Right renal cortex interstitium (tissue), 3 donors: ENCODE data around the gene SESN1. TPM values are rescaled to one million over a fixed set of nuclear protein-coding genes. Genes with fewer than 3 reads are reported as not detected.
"Not testable (repeated sequence)": the region's sequence is repeated elsewhere in the genome, so short reads cannot be mapped to it uniquely, and the experiment has no call there.

Source experiments
- DNase-seq, 3 donors: peaks; one replicate each; pipeline ENCODE4 v3.0.0-alpha.2; 2013; ENCODE audit warnings: low read depth in 3 of 3, low spot score in 2 of 3
- polyA plus RNA-seq, 3 donors: library from polyadenylated mRNA; unstranded; fragments of 120-200 nt; gene quantifications; one replicate each; pipeline ENCODE4 v1.2.1, GENCODE V29; 2013; ENCODE audit not compliant: insufficient read length in 3 of 3

SESN1 gene
- polyA plus RNA-seq, 3 donors = 22.9 to 26.5 (median 26.2) TPM

DNA sequence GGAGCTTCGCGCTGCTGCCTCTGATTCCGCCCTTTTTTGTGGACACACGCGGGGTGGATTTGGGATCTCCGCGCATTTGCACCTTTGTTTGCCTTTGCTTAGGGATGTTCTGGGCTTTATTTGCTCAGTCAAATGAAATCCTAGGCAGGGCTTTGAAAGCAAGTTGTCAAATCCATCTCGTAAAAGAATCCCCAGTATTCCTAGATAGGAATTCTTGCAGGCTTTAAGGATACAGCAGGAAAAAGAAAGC is 1.1 kb upstream of the SESN1 start:
- DNase-seq = no peak

DNA sequence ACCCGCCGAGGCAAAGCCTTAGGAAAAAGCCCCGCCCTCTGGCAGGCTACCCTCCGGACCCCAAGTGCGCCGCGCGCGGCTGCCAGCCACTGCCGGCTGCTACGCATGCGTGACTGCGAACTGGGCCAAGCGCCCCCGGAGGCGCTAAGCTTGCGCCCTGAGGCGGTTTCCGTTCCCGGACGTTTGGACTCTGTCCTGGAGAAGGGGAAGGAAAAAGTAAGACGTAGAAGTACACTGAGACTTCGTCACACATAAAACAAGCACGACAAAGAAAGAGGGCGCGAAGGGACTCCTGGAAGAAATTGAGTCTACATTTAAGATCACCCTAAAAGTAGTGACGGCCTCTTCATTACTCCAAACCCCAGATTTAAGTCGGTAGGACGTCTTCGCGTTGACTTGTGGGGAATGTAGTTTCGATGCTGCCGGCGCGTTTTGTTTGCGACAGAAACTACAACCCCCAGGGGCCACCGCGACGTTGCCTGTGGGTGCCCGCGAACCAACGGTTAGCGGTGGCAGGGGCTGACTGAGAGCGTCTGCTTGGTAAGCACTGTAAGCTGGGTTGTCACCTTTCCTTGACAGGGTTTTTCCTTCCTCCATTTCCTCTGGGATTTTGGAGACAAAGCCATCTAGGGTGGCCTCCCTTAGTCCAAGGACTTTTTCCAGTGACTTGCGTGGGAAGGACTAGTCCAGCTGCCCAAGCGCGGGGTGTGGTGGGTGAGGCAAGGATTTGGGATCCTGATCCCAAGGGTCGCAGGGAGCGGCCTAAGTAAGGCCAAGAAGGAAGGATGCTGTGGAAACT is 589 bp upstream of the SESN1 start, which contains the start of gene CEP57L1:
Gene CEP57L1 (plus strand): TSS at position 472 of the 799 bp plus-strand sequence. CDS start 49,715 bp downstream, outside the sequence.
- DNase-seq = peak; percentile 95 to 99 (median 96)

DNA sequence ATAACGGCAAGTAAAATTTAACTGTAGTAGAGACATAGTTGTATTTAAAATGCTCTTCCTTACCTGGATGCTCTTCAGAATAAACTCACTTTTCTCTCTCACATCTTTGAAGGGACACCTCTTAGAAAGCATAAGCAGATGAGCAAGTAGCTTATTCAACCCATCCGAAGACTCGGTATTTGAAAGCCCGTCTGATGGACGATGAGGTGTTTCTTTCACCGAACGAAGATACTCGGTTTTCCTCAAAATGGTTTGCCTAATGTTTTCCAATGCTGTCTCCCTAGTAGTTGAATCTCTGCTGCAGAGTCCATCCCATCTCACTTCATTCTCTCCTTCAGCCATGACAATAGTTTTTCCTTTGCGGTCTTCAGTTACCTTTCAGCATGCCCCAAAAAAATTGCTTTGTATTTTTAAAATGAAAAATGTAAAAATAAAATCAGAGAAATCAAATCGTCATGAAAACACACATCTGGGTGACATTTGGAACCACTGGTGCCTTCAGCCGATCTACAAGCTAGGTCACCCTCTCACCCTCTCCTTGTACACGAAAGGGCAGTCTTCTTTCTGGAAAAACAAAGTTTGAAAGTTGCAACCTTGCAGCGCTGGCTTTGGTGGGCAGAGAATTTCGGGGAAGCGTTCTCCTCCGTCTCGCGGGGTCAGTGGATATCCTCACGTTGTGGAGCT is 772 bp downstream of the SESN1 start:
- DNase-seq = no peak

DNA sequence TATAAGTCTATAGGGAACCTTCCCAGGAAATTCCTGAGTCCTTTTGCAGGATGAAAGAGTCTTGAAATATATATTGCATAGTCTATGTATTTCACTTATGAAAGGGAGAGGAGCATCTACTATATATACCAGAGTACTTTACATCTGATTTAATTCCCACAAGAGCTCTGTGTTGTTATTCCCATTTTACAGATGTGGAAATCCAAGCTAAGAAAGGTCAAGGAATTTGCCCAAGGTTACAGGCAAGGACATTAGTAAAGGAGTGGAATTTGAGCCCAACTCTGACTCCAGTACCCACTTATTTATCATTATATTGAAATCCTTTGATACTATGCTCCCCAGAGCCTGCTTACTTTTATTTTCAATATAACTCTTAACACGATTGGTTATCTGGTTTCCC is 2.6 kb downstream of the SESN1 start:
- DNase-seq = no peak

DNA sequence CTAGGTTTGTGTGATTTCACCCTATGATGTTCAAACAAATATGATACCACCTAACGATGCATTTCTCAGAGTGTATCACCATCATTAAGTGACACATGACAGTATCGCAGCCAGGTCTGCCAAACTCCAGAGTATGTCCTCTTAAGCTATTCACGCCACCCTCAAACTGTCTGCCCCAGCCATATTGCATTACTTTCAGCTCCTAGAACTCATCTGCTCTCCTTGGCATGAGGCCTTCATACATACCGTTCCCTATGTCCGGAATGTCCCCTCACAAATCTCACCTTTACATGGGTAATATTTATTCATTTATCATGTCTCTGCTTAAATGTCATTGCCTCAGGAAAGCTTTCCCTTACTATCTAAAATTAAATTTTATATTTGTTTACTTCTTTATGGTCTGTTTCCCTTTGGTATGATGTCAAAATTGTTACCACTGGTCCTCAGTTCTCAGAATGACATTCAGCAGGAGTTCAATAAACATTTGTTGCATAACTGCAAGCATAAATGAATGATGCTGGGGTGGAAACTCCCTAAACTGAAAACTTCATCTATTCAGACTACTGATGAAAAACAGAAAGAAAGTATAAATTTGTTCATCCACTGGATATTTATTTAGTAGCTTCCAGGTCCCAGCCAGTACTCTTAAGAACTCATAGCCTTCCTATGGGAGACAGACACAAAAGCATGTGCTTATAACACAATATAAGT is 3.2 kb downstream of the SESN1 start:
- DNase-seq = no peak

DNA sequence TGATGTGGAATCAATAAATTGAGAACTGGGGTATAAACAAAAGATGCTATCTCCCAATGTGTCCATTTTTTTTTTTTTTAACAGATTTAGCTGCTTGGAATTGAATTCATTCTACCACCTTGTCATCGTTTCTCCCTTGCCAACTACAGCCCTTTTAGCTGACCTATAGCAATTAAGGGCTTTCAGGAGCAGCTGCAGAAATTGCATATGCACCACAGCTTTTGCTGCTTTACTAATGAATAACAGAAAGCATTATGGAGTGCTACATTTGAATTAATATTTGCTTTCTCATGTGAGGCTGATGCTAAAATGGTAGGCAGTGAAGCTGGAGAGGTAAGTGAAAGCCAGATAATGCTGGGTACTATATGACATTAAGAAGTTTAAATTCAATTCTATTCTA is 5.7 kb downstream of the SESN1 start:
- DNase-seq = no peak

DNA sequence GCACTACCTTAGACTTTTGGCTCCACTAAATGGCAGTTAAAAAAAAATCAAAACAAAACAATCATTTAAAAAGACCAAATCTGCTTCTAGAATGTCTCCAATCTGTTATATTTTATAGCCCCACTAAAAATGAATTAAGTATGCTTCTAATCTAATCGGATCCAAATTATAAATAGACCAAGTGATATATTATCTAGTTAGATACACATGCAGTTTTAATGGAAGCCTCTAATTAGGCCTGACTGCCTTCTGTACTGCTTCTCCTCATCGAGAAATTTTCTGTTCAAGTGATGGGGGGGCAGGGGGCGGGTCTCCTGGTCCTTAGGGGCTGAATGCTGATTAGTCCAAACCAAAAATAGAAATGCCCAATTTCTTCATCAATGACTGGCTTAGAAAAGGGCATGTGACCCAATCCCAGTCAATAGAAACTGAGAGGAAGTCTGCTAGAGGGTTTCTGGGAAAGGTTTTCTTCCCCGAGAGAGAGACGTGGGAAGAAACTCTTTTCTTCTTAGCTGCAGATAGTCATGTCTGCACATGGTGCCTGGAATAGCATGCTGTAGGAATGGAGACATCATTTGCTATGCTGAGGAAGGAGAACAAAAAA is 6.9 kb downstream of the SESN1 start:
- no peak for DNase-seq

DNA sequence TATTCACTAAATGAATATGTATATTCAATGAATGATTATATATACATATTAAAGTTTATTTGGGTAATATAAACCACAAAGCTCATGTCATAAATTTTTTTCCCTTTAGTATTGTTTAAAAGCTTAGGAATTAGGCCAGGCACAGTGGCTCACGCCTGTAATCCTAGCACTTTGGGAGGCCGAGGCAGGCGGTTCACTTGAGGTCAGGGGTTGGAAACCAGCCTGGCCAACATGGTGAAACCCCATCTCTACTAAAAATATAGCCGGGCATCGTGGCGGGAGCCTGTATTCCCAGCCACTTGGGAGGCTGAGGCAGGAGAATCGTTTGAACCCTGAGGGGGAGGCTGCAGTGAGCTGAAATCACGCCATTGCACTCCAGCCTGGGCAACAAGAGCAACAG is 10.5 kb downstream of the SESN1 start:
- DNase-seq = not testable (repeated sequence)

DNA sequence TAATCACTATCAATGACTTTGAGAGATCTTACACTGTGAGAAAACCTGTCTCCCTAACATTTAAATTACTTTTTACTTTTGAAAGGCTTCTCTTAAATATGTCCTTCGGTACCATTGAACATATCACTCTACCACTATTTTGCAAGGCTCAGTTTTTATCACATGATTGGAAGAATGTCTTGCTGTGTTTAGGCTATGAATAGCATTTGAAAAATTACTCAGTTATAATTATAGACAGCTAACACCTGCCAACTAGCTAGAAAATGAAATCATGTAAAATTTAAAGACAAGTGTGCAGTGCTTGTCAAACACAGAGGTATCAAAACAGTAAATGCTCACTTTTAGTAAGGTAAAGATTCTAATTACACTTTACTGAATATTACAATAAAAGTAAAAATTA is 11.0 kb downstream of the SESN1 start:
- DNase-seq = no peak

DNA sequence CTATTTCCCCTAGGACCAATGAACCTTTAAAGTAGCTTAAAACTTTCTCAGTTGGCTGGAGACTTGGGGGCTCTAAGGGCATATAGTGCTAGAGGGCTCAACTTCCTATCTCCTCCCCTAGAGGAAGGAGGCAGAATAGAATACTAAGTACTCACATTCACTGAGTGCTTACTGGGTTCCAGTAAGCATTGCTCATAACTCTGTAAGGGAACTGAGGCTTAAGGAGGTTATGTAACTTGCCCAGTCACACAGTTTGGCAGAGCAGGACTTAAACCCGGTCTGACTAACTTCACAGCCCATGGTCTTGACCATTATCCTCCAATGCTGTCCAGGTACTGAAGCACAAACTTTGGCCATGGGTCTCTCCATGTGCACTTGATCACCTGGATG is 12.5 kb downstream of the SESN1 start:
- DNase-seq = no peak

DNA sequence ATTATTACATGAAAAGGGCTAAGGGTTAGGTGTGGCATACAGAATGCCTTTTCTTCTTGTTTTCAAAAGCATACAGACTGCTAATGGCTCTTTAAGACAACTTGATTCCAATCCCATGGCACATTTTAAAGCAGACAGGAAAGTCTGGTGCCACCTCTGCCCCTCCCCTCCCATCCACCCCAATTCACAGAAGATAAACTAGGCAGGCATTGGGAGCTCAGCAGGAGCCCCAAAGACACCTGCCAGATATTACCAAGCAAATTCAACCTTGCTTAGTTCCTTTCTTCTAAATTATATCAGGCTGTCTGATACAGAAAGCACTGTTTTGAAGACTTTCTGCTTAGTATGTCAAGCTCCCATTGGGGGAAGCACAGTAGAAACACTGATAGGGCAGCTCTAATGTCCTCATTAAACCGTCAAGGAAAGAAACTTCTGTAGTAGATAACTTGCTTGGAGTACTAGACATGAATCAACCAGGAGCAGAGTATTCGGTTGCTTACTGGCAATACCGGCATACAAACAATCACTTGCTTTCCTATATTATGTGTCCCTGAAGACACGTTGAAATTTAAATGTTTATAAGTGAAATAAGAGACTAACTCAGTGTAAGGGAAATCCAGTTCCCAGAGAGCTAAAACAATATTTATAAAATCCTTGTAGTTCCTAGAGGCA is 13.0 kb downstream of the SESN1 start:
- no peak for DNase-seq

DNA sequence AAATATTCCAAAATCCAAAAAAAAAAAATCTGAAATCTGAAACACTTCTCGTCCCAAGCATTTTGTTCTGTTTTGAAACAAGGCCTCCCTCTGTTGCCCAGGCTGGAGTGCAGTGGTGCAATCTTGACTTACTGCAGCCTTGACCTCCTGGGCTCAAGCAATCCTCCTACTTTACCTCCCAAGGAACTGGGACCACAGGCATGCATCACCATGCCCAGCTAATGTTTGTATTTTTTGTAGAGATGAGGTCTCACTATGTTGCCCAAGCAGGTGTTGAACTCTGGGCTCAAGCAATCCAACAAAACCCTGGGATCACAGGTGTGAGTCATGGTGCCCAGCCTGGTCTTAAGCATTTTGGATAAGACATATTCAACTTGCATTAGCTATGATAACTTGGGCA is 13.6 kb downstream of the SESN1 start:
- no peak for DNase-seq

DNA sequence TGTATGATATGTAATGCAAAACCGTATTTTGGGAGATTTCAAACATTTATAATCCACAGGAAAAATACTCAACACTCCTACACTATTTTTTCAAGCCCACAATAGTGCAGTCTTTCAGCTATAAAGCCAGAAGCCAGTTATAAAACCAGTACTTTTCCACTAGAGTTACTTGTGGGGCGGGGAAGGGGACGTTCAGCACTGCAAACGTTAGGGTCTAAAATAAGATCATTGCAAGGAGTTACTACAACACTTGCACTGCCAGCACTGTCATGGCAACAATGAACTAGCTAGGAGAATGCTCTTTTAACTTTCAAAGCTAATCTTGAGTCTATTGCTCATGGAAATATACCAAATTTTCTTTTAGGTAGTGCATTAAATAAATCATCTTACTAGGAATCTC is 14.7 kb downstream of the SESN1 start:
- no peak for DNase-seq

DNA sequence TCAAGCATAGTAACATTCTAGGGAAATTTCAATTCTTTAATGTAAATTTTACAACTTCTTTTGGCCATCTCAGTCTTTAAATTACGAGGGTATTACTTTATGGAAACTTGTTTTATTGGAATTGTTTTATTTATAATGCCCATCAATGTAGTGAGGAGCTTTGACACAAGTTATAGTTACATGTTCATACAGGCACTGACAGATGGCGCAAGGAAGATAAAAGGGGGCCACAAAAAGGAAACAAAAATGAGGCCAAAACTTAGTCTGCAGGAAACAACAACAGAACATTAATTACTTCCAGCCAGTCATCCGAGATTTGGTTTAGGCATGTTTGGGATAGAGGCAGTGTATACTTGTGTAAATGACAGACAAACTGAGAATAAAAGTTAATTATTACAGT is 18.3 kb downstream of the SESN1 start:
- no peak for DNase-seq

DNA sequence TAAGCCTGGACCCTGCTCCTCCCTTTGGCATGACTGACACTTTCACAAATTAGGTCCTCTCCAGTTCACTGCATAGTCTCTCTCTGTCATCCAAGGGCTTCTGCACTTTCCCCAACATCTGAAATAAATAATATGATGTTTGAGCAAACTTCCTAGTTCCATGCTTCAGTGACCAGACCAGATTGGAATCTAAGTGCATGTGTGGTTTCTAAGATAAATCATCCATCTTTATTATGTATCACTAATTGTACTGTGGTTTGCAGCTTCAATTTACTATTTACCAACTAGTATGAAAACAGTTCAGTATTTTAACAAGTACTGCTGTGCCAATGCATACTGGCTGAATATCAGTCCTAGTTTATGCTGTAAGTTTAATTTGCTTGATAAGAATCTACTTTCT is 18.7 kb downstream of the SESN1 start:
- no peak for DNase-seq

DNA sequence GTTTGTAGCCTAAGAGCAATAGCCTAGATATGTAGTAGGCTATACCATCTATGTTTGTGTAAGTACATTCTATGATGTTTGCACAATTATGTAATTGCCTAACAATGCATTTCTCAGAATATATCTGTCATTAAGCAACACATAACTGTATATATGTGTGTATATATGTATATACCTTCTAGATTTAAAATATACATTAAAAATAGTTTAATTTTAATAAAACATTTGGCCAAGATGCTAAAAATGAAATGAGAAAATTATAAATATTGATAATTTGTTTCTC is 20.6 kb downstream of the SESN1 start:
- DNase-seq = no peak

DNA sequence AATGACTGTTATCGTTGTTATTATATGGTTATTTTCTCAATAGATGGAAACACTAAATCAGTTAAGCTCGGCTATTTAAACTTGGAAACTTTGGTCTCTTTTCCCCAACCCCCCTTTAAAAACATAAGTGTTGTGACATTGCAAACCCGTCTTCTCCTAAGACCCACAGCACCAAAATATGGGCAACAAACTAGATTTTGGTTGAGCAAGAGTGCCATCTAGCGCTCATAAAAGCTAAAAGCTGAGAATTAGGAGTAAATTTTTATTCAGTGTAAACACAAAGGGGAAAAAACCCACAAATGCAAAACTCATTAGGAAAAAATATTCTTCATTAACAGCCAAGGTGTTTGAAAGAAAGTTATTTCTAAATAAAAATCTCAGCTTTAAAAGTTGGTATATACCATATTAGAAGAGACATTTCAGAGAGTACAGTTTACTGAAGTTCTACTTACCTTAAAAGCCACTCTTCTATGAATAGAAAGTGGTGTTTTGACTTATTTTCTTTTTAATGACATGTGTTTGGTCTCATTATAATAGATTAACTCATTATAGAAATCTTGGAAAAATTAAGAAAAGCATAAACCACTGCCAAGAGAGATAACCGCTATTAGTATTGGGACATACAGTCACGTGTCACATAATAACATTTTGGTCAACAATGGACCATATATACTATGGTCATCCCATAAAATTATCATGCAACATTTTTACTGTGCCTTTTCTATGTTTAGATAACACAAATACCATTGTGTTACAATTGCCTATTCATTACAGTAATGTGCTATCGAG is 21.1 kb downstream of the SESN1 start:
- DNase-seq = peak in 2 of 3 donors; percentile 57 to 61

DNA sequence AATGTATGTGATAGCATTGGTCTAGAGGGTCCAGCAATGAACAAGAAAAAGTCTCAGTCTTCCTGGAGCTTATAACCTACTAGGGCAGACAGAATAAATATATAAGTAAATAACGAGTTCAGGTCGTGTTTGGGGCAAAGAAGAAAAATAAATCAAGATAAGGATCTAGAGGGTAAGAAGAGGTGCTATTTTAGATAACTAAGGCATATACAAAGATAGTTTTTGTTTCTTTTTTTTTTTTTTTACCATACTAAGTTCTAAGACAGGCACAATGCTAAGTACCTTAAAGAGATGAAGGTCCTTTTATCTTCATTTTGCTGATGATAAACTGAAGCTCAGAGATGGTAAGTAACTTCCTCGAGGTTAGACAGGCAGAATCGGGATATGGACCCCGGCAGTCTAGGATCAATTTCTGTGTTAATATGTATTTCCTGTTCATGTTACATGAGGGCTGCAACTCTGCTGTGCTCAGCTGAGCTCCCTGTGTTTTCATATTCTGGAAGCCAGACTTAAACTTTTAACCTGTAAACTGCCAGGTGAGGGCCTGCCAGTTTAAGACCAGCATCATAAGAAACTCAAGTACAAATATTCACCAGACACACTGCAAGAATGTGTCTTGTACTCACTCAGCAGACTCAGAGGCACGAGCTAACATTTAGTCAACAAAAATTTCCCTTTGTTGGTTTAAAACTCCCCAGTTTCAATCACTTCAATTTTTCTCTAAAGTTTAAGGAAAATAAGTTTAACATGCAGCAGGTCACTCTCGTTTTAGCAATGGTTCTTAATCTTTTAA is 23.3 kb downstream of the SESN1 start:
- DNase-seq = no peak

DNA sequence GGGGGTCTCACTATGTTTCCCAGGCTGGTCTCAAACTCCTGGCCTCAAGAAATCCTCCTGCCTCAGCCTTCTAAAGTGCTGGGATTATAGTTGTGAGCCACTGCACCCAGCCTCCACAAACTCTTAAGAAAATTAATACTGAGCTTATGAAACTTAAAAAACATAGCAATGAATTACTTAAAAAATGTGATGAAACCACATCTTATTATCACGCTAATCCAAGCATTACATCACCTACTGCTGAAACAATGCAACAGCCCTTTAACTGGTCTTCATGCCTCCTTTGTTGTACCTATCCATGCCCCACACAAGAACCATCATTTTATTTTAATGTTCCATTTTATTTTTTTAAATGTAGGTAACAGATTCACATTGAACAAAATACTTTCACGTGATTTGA is 24.9 kb downstream of the SESN1 start:
- DNase-seq = no peak
